Ascending aorta (tissue), 2 donors: Measurements from ENCODE around the gene AFF3. TPM values are rescaled to one million over a fixed set of nuclear protein-coding genes. Genes with fewer than 3 reads are reported as not detected.

Experiments used
- DNase-seq, 2 donors: peaks; one replicate each; pipeline ENCODE4 v3.0.0-alpha.2; 2019; ENCODE audit warnings: low spot score in 2 of 2
- H3K27ac ChIP-seq, 2 donors: fragments of 200-600 bp; sonication (generic); one replicate each; pipeline ENCODE4 v1.5.1; 2016 to 2017; ENCODE audit warnings: mild to moderate bottlenecking in 1 of 2
- H3K27me3 ChIP-seq: fragments of 200-600 bp; sonication (generic); one replicate; pipeline ENCODE4 v1.5.1; 2017
- H3K36me3 ChIP-seq, 2 donors: fragments of 200-600 bp; sonication (generic); one replicate each; pipeline ENCODE4 v1.5.1; 2016
- H3K4me1 ChIP-seq, 2 donors: fragments of 200-600 bp; sonication (generic); one replicate each; pipeline ENCODE4 v1.5.1; 2016 to 2017; ENCODE audit warnings: mild to moderate bottlenecking in 1 of 2
- H3K4me3 ChIP-seq, 2 donors: fragments of 200-600 bp; sonication (generic); one replicate each; pipeline ENCODE4 v1.5.1; 2016 to 2017; ENCODE audit warnings: mild to moderate bottlenecking in 1 of 2
- H3K9me3 ChIP-seq, 2 donors: fragments of 200-600 bp; sonication (generic); one replicate each; pipeline ENCODE4 v1.5.1; 2016
- CTCF ChIP-seq, 3 experiments: fragments of 200-600 bp in 2 of 3; fragments of 450-650 bp in 1 of 3; sonication (generic) in 2 of 3; IDR thresholded peaks; one replicate each; pipeline ENCODE4 v1.5.1; 2016 to 2019; ENCODE audit warnings: antibody characterized with exemption in 3 of 3, mild to moderate bottlenecking in 1 of 3, moderate library complexity in 1 of 3
- intact Hi-C: fragments of 100-400 bp; cut with DNase I; formaldehyde crosslinking; loops from one replicate; pipeline ENCODE4 v1.15.1; 2023
- total RNA-seq: library from RNA; depleted of rRNA; stranded (reverse); fragments of >200 nt; gene quantifications from one replicate; pipeline ENCODE4 v1.1.0, GENCODE V29; 2016

Gene AFF3
- total RNA-seq, 1 donor from 2014 or later = 7.1 TPM

- Histone ChIP-seq H3K27me3 (no peaks in the 10 kb centered on the region), H3K36me3 (no peaks in the 10 kb centered on the region), H3K4me1 (no peaks in the 10 kb centered on the region), H3K4me3 (no peak overlapping the region), H3K9me3 (peaks cover 0 to 18% of the 10 kb centered on the region in 2 donors), H3K27ac (no peak overlapping the region)
- no peak for DNase-seq
- no peak for TF ChIP-seq CTCF (IDR thresholded peaks at IDR 0.05)
- intact Hi-C loops = no loop called here
Measured at GRCh38 chr2:99722476-99722875, 419.9 kb downstream of the AFF3 start.

- TF ChIP-seq CTCF (IDR thresholded peaks at IDR 0.05) = no peak
- H3K4me1 ChIP-seq = no peaks in the 10 kb centered on the region
- intact Hi-C loops = no loop called here
- H3K9me3 ChIP-seq = peaks cover 0 to 18% of the 10 kb centered on the region in 2 donors
- no peaks in the 10 kb centered on the region for H3K36me3 ChIP-seq
- no peak overlapping the region for H3K27ac ChIP-seq
- H3K4me3 ChIP-seq = no peak overlapping the region
- DNase-seq = no peak
- H3K27me3 ChIP-seq = no peaks in the 10 kb centered on the region
Measured at GRCh38 chr2:99719102-99719501, 423.3 kb downstream of the AFF3 start.

GRCh38 chr2:99715956-99716355, 426.4 kb downstream of the AFF3 start:
- peaks cover 0 to 1% of the 10 kb centered on the region in 2 donors for H3K4me1 ChIP-seq
- H3K27ac ChIP-seq = no peak overlapping the region
- no peaks in the 10 kb centered on the region for H3K27me3 ChIP-seq
- no peak overlapping the region for H3K4me3 ChIP-seq
- intact Hi-C loops = no loop called here
- H3K36me3 ChIP-seq = no peaks in the 10 kb centered on the region
- H3K9me3 ChIP-seq = no peaks in the 10 kb centered on the region
- DNase-seq = no peak
- no peak for TF ChIP-seq CTCF (IDR thresholded peaks at IDR 0.05)

GRCh38 chr2:99714349-99714748, 428.0 kb downstream of the AFF3 start:
- Histone ChIP-seq H3K4me1 (peaks cover 0 to 6% of the 10 kb centered on the region in 2 donors), H3K27me3 (no peaks in the 10 kb centered on the region), H3K36me3 (no peaks in the 10 kb centered on the region), H3K4me3 (no peak overlapping the region), H3K27ac (no peak overlapping the region), H3K9me3 (no peaks in the 10 kb centered on the region)
- intact Hi-C loops = no loop called here
- no peak for TF ChIP-seq CTCF (IDR thresholded peaks at IDR 0.05)
- DNase-seq = no peak

DNA sequence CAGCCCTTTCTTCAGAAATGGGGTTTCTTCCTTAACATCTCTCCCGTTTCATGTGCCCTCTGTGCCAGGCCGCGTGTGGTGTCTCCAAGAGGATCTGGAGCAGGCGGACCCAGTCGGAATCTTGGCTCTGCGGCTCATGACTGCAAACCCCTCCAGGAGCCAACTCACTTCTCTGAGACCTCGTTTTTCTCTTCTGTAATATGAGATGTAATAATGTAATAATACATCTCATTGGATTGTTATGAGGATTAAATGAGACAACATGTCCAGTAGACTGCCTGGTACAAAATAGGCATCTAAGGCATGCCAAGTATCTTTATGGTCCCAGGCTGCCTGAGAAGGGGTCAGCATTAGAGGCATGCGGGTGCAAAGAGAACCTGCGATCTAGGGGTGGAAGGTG, 431.2 kb downstream of the AFF3 start:
- no peak for TF ChIP-seq CTCF (IDR thresholded peaks at IDR 0.05)
- H3K4me3 ChIP-seq = peak overlapping the region in 1 of 2 donors; percentile 17
- H3K27ac ChIP-seq = peak overlapping the region in 1 of 2 donors; percentile 15
- no peak for DNase-seq
- H3K27me3 ChIP-seq = no peaks in the 10 kb centered on the region
- peaks cover 0 to 17% of the 10 kb centered on the region in 2 donors for H3K4me1 ChIP-seq
- no peaks in the 10 kb centered on the region for H3K9me3 ChIP-seq
- intact Hi-C loops = no loop called here
- no peaks in the 10 kb centered on the region for H3K36me3 ChIP-seq

DNA sequence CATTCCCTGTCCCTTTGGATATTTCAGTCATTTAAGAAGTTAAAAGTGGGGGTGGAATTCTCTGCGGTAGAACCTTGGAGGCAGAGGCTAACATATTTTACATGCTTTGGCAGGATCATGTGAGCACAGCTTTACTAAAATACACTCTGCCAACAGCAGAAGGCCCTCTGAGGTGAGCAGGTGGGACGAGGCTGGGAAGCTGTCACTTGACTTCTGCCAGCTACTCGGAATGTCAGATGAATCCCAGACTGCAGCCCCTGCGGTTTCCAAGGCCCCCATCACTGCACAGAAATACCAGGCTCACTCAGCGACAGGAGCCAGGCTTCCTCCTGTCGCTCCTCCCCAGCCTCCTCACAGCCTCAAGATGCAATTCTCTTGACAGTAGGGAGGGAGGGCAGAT, 431.7 kb downstream of the AFF3 start:
- H3K9me3 ChIP-seq = no peaks in the 10 kb centered on the region
- peak overlapping the region in 1 of 2 donors; percentile 17 for H3K4me3 ChIP-seq
- H3K36me3 ChIP-seq = no peaks in the 10 kb centered on the region
- H3K27me3 ChIP-seq = no peaks in the 10 kb centered on the region
- DNase-seq = no peak
- intact Hi-C loops = no loop called here
- peaks cover 0 to 17% of the 10 kb centered on the region in 2 donors for H3K4me1 ChIP-seq
- H3K27ac ChIP-seq = peak overlapping the region in 1 of 2 donors; percentile 15
- TF ChIP-seq CTCF (IDR thresholded peaks at IDR 0.05) = no peak
